B cell (primary cell): ENCODE results near the gene ERC2. TPM values are rescaled to one million over a fixed set of nuclear protein-coding genes. Genes with fewer than 3 reads are reported as not detected.

Experiments
- ATAC-seq: fragments of 200-7000 bp; cut with Tn5 transposase; one replicate; pipeline ENCODE4 v1.10.0; 2021; ENCODE audit warnings: low read depth, mild to moderate bottlenecking, moderate number of reproducible peaks, moderate library complexity
- CTCF ChIA-PET: fragments of 350-600 bp; sonication (Branson Sonifier 250); formaldehyde crosslinking; loops from one replicate; lab custom pipeline; 2021; ENCODE audit warnings: antibody characterized with exemption, inconsistent platforms; lab: Charles Lee
- POLR2A ChIA-PET: fragments of 350-600 bp; sonication (Branson Sonifier 250); formaldehyde crosslinking; loops from one replicate; lab custom pipeline; 2021; ENCODE audit warnings: antibody characterized with exemption; lab: Charles Lee
- DNase-seq: peaks from one replicate; pipeline ENCODE4 v3.0.0; 2013
- H2AFZ ChIP-seq: 2 replicates; pipeline ENCODE4 v1.6.1; 2012; ENCODE audit warnings: mild to moderate bottlenecking, low read depth, low read length; ENCODE audit not compliant: insufficient read depth, poor library complexity, severe bottlenecking
- H3K27ac ChIP-seq, 2 donors: 1 replicate in 1 of 2; 2 replicates in 1 of 2; pipeline ENCODE4 v1.5.1; 2012 to 2013; ENCODE audit warnings: low read length in 2 of 2, mild to moderate bottlenecking in 2 of 2, moderate library complexity in 1 of 2
- H3K27me3 ChIP-seq, 4 experiments: fragments of 200-600 bp in 1 of 4; sonication (generic) in 1 of 4; replicated peaks in 1 of 4; 1 replicate in 2 of 4; 2 replicates in 2 of 4; pipeline versions ENCODE4 v1.6.1 to v1.7.0; 2013 to 2016; ENCODE audit warnings: low read length in 3 of 4, mild to moderate bottlenecking in 2 of 4, mixed read lengths in 1 of 4, moderate library complexity in 1 of 4; ENCODE audit not compliant: insufficient read depth in 4 of 4, control insufficient read depth in 3 of 4; ENCODE audit errors: control extremely low read depth in 1 of 4
- H3K36me3 ChIP-seq, 2 experiments: replicated peaks in 1 of 2; 1 replicate in 1 of 2; 2 replicates in 1 of 2; pipeline versions ENCODE4 v1.6.1 to v1.7.1; 2013; ENCODE audit warnings: low read length in 1 of 2; ENCODE audit not compliant: insufficient read depth in 2 of 2, control insufficient read depth in 1 of 2; ENCODE audit errors: control extremely low read depth in 1 of 2, extremely low read depth in 1 of 2
- H3K4me1 ChIP-seq, 2 donors: fragments of 200-600 bp in 1 of 2; sonication (generic) in 1 of 2; 1 replicate in 1 of 2; 2 replicates in 1 of 2; pipeline versions ENCODE4 v1.5.1 to v1.6.1; 2013 to 2017; ENCODE audit warnings: low read length in 2 of 2; ENCODE audit not compliant: control insufficient read depth in 2 of 2, insufficient read depth in 2 of 2
- H3K4me2 ChIP-seq: replicated peaks from 2 replicates; pipeline ENCODE3; 2012; ENCODE audit warnings: mild to moderate bottlenecking, low read depth, low read length; ENCODE audit not compliant: poor library complexity, severe bottlenecking
- H3K4me3 ChIP-seq, 5 experiments: fragments of 200-600 bp in 1 of 5; sonication (generic) in 1 of 5; 1 replicate in 3 of 5; 2 replicates in 2 of 5; pipeline versions ENCODE4 v1.5.1 to v1.7.0; 2011 to 2016; ENCODE audit warnings: low read length in 4 of 5, mild to moderate bottlenecking in 4 of 5, low read depth in 2 of 5, control low read depth in 1 of 5, moderate library complexity in 1 of 5; ENCODE audit not compliant: insufficient read depth in 1 of 5; ENCODE audit errors: control extremely low read depth in 1 of 5, extremely low read depth in 1 of 5
- H3K79me2 ChIP-seq: fragments of 200-600 bp; sonication (generic); one replicate; pipeline ENCODE4 v1.6.0; 2016; ENCODE audit warnings: low read length; ENCODE audit not compliant: control insufficient read depth, insufficient read depth
- H3K9ac ChIP-seq: fragments of 200-600 bp; sonication (generic); 2 replicates; pipeline ENCODE4 v1.6.1; 2017; ENCODE audit warnings: mild to moderate bottlenecking, low read length, moderate library complexity
- H3K9me3 ChIP-seq, 3 donors: one replicate each; pipeline versions ENCODE4 v1.6.1 to v1.7.1; 2013; ENCODE audit warnings: low read length in 2 of 3; ENCODE audit not compliant: control insufficient read depth in 2 of 3, insufficient read depth in 1 of 3; ENCODE audit errors: control extremely low read depth in 1 of 3
- H4K20me1 ChIP-seq: 2 replicates; pipeline ENCODE4 v1.6.0; 2012; ENCODE audit warnings: mild to moderate bottlenecking, low read length; ENCODE audit not compliant: insufficient read depth, control insufficient read depth, poor library complexity, severe bottlenecking
- H3K27ac Mint-ChIP-seq: one replicate; pipeline ENCODE4 v1.8.0; 2021; ENCODE audit warnings: mixed read lengths
- H3K27me3 Mint-ChIP-seq: one replicate; pipeline ENCODE4 v1.8.0; 2021; ENCODE audit warnings: mixed read lengths
- H3K4me1 Mint-ChIP-seq: one replicate; pipeline ENCODE4 v1.8.0; 2021; ENCODE audit warnings: mixed read lengths
- H3K4me3 Mint-ChIP-seq: one replicate; pipeline ENCODE4 v1.8.0; 2021; ENCODE audit warnings: mixed read lengths
- H3K9me3 Mint-ChIP-seq: one replicate; pipeline ENCODE4 v1.8.0; 2022; ENCODE audit warnings: mixed read lengths; ENCODE audit not compliant: insufficient read depth
- EZH2 ChIP-seq: IDR thresholded peaks from 2 replicates; pipeline ENCODE4 v1.6.1; 2012; ENCODE audit warnings: borderline replicate concordance, low read depth, mild to moderate bottlenecking, moderate library complexity, low read length; ENCODE audit not compliant: insufficient read depth, poor library complexity, severe bottlenecking
- WGBS: methylation state at CpG from one replicate; pipeline ENCODE4 v1.1.5; 2013; ENCODE audit warnings: missing lambda C conversion rate; ENCODE audit not compliant: insufficient coverage; 5-methylcytosine and 5-hydroxymethylcytosine counted together
- intact Hi-C: fragments of 100-400 bp; cut with micrococcal nuclease; formaldehyde crosslinking; loops from one replicate; pipeline ENCODE4 v1.10.0; 2022
- polyA plus RNA-seq: library from polyadenylated mRNA; depleted of rRNA; stranded (reverse); fragments of >200 nt; gene quantifications from 2 replicates; pipeline ENCODE4 v1.2.3, GENCODE V29; 2012
- total RNA-seq, 2 donors: library from RNA; stranded (reverse); fragments of 120-200 nt in 1 of 2; gene quantifications; 1 replicate in 1 of 2; 2 replicates in 1 of 2; pipeline versions ENCODE4 v1.2.3 to v1.2.4, GENCODE V29; 2013 to 2022
- TF ChIP-seq, protein P1 (sequence below): fragments of 200-600 bp; IDR thresholded peaks from one replicate; pipeline ENCODE4 v1.8.0; 2022; ENCODE audit warnings: antibody characterized with exemption, mild to moderate bottlenecking

The ERC2 gene
- total and polyA plus RNA-seq, 2 donors (not counting 1 experiment from before 2014, with no cell fraction given), result not detected

DNA sequence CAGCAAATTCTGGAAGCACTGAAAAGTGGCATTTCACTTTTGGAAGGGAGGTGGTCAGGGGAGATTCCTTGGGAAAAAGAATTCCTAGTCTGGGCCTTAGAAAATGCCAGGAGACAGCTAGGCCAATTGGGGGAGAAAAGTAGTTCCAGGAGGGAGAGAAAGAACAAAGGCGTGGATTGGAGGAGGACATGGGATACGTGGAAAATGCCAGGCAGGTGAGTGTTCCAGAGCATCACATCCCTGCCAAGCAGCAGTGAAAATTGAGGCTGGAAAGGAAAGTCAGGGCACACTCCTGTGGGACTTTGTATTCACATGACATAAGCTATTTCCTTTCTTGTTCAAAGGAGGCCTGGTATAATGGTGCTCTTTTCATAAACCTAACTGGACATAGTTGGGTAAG, 846.6 kb downstream of the ERC2 start:
- TF ChIP-seq, protein P1, sequence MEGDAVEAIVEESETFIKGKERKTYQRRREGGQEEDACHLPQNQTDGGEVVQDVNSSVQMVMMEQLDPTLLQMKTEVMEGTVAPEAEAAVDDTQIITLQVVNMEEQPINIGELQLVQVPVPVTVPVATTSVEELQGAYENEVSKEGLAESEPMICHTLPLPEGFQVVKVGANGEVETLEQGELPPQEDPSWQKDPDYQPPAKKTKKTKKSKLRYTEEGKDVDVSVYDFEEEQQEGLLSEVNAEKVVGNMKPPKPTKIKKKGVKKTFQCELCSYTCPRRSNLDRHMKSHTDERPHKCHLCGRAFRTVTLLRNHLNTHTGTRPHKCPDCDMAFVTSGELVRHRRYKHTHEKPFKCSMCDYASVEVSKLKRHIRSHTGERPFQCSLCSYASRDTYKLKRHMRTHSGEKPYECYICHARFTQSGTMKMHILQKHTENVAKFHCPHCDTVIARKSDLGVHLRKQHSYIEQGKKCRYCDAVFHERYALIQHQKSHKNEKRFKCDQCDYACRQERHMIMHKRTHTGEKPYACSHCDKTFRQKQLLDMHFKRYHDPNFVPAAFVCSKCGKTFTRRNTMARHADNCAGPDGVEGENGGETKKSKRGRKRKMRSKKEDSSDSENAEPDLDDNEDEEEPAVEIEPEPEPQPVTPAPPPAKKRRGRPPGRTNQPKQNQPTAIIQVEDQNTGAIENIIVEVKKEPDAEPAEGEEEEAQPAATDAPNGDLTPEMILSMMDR, result no peak
- no peak for TF ChIP-seq EZH2
- 100% methylated on average over 1 of the region's 2 CpGs for WGBS
- CTCF ChIA-PET, result no interaction called here
- no peak for DNase-seq
- Histone ChIP-seq H3K4me3 (no peak overlapping the region), H3K4me2 (no peak overlapping the region), H3K79me2 (no peaks in the 10 kb centered on the region), H3K27me3 (no peaks in the 10 kb centered on the region), H3K9me3 (no peaks in the 10 kb centered on the region), H2AFZ (no peak overlapping the region), H3K4me1 (no peaks in the 10 kb centered on the region), H3K36me3 (no peaks in the 10 kb centered on the region), H3K9ac (no peak overlapping the region), H3K27ac (no peak overlapping the region), H4K20me1 (no peaks in the 10 kb centered on the region)
- ATAC-seq, result no peak
- no peak overlapping the region for H3K4me3 Mint-ChIP-seq
- intact Hi-C loops, result no loop called here
- POLR2A ChIA-PET, result no interaction called here
- H3K4me1 Mint-ChIP-seq, result no peaks in the 10 kb centered on the region
- peaks cover 2% of the 10 kb centered on the region for H3K9me3 Mint-ChIP-seq
- H3K27ac Mint-ChIP-seq, result no peak overlapping the region
- peaks cover 3% of the 10 kb centered on the region for H3K27me3 Mint-ChIP-seq

GRCh38 chr3:55621026-55621422, 847.2 kb downstream of the ERC2 start:
- intact Hi-C loops, result no loop called here
- H3K9me3 ChIP-seq, result no peaks in the 10 kb centered on the region
- WGBS, result 85% methylated on average over 2 of the region's 3 CpGs
- no peak overlapping the region for H3K27ac Mint-ChIP-seq
- CTCF ChIA-PET, result no interaction called here
- H3K27ac ChIP-seq, result no peak overlapping the region
- H3K9me3 Mint-ChIP-seq, result peaks cover 2% of the 10 kb centered on the region
- H3K4me1 ChIP-seq, result no peaks in the 10 kb centered on the region
- TF ChIP-seq, protein P1, result no peak
- no peak for TF ChIP-seq EZH2
- H3K4me3 Mint-ChIP-seq, result no peak overlapping the region
- no peak overlapping the region for H3K9ac ChIP-seq
- no peaks in the 10 kb centered on the region for H3K27me3 ChIP-seq
- no peak overlapping the region for H3K4me3 ChIP-seq
- no peaks in the 10 kb centered on the region for H3K36me3 ChIP-seq
- ATAC-seq (no peak), DNase-seq (no peak)
- H3K79me2 ChIP-seq, result no peaks in the 10 kb centered on the region
- no peak overlapping the region for H3K4me2 ChIP-seq
- H3K4me1 Mint-ChIP-seq, result no peaks in the 10 kb centered on the region
- H3K27me3 Mint-ChIP-seq, result peaks cover 3% of the 10 kb centered on the region
- POLR2A ChIA-PET, result no interaction called here
- H4K20me1 ChIP-seq, result no peaks in the 10 kb centered on the region
- no peak overlapping the region for H2AFZ ChIP-seq
